Stomach (tissue), 9 donors: ENCODE measurements around the gene PUS3. TPM values are rescaled to one million over a fixed set of nuclear protein-coding genes. Genes with fewer than 3 reads are reported as not detected.

Experiments
- DNase-seq, 2 donors: peaks; one replicate each; pipeline versions ENCODE4 v3.0.0 to v3.0.0-alpha.2; 2013 to 2019
- H3K27ac ChIP-seq, 5 donors: fragments of 200-600 bp in 4 of 5; sonication (generic) in 4 of 5; one replicate each; pipeline ENCODE4 v1.5.1; 2013 to 2019; ENCODE audit warnings: mild to moderate bottlenecking in 1 of 5, moderate library complexity in 1 of 5
- H3K27me3 ChIP-seq, 3 donors: fragments of 200-600 bp; sonication (generic); one replicate each; pipeline ENCODE4 v1.5.1; 2017 to 2019; ENCODE audit warnings: mixed run types in 1 of 3
- H3K36me3 ChIP-seq, 4 donors: fragments of 200-600 bp; sonication (generic); 1 replicate in 3 of 4; 2 replicates in 1 of 4; pipeline ENCODE4 v1.5.1; 2016 to 2019
- H3K4me1 ChIP-seq, 4 donors: fragments of 200-600 bp; sonication (generic); one replicate each; pipeline ENCODE4 v1.5.1; 2016 to 2019
- H3K4me3 ChIP-seq, 4 donors: fragments of 200-600 bp; sonication (generic) in 3 of 4; one replicate each; pipeline ENCODE4 v1.5.1; 2016 to 2019; ENCODE audit warnings: mild to moderate bottlenecking in 1 of 4
- H3K9me3 ChIP-seq, 4 donors: fragments of 200-600 bp; sonication (generic); one replicate each; pipeline ENCODE4 v1.5.1; 2016 to 2019
- EP300 ChIP-seq: sonication (generic); formaldehyde crosslinking; IDR thresholded peaks from one replicate; pipeline ENCODE4 v1.6.1; 2017; ENCODE audit warnings: antibody characterized with exemption
- POLR2A ChIP-seq, 4 donors: fragments of 450-650 bp; IDR thresholded peaks; one replicate each; pipeline ENCODE4 v1.6.1; 2016; ENCODE audit warnings: antibody characterized with exemption in 4 of 4, control low read depth in 2 of 4, mild to moderate bottlenecking in 1 of 4, moderate library complexity in 1 of 4
- POLR2AphosphoS5 ChIP-seq, 3 donors: sonication (generic); formaldehyde crosslinking; IDR thresholded peaks; one replicate each; pipeline ENCODE4 v1.6.1; 2016; ENCODE audit warnings: antibody characterized with exemption in 3 of 3
- WGBS, 5 donors: extraction: QIAGEN DNeasy Blood & Tissue Kit in 3 of 5; methylation state at CpG; one replicate each; pipeline versions ENCODE4 v1.1.5 to v1.1.7; 2013 to 2018; 5-methylcytosine and 5-hydroxymethylcytosine counted together
- intact Hi-C: fragments of 100-400 bp; cut with DNase I; formaldehyde crosslinking; loops from one replicate; pipeline ENCODE4 v1.15.1; 2023; ENCODE audit warnings: low total_unique reads
- polyA plus RNA-seq, 3 donors: library from polyadenylated mRNA; stranded (reverse); fragments of 200-250 nt; gene quantifications; one replicate each; pipeline ENCODE4 v1.2.3, GENCODE V29; 2013
- total RNA-seq, 5 donors: library from RNA; depleted of rRNA; stranded (reverse); fragments of >200 nt; gene quantifications; one replicate each; pipeline versions ENCODE4 v1.1.0 to v1.2.3, GENCODE V29; 2014 to 2016
- TF ChIP-seq, protein P1 (sequence below), 7 experiments: fragments of 450-650 bp in 4 of 7; fragments of 200-600 bp in 3 of 7; sonication (generic) in 3 of 7; IDR thresholded peaks; one replicate each; pipeline ENCODE4 v1.5.1; 2016 to 2019; ENCODE audit warnings: antibody characterized with exemption in 7 of 7, control low read depth in 2 of 7, mild to moderate bottlenecking in 1 of 7
- donor health status: healthy with polysubstance abuse.
- donor health status: Bipolar disorder and iron deficiency.
- donor health status: healthy.

PUS3 gene
- total and polyA plus RNA-seq, 8 donors = 0.58 to 15.1 (median 9.2) TPM

- Histone ChIP-seq H3K27me3 (peaks cover 0 to 12% (median 0%) of the 10 kb centered on the region in 3 donors), H3K27ac (peak overlapping the region in 2 of 5 donors; percentile 57 to 75), H3K9me3 (no peaks in the 10 kb centered on the region), H3K36me3 (peaks cover 0 to 7% (median 0%) of the 10 kb centered on the region in 4 donors), H3K4me1 (peaks cover 9 to 32% (median 24%) of the 10 kb centered on the region in 4 donors), H3K4me3 (no peak overlapping the region)
- intact Hi-C loops = no loop called here
- TF ChIP-seq POLR2AphosphoS5 (IDR thresholded peaks at IDR 0.05) = peak; percentile 32 to 76 (median 75)
- peak; percentile 76 for TF ChIP-seq EP300
- TF ChIP-seq, protein P1, sequence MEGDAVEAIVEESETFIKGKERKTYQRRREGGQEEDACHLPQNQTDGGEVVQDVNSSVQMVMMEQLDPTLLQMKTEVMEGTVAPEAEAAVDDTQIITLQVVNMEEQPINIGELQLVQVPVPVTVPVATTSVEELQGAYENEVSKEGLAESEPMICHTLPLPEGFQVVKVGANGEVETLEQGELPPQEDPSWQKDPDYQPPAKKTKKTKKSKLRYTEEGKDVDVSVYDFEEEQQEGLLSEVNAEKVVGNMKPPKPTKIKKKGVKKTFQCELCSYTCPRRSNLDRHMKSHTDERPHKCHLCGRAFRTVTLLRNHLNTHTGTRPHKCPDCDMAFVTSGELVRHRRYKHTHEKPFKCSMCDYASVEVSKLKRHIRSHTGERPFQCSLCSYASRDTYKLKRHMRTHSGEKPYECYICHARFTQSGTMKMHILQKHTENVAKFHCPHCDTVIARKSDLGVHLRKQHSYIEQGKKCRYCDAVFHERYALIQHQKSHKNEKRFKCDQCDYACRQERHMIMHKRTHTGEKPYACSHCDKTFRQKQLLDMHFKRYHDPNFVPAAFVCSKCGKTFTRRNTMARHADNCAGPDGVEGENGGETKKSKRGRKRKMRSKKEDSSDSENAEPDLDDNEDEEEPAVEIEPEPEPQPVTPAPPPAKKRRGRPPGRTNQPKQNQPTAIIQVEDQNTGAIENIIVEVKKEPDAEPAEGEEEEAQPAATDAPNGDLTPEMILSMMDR (IDR thresholded peaks at IDR 0.05) = no peak
- WGBS, 5 donors = 68 to 88% (median 72%) methylated on average over 10 to 15 of the region's 15 CpGs
- DNase-seq = peak in 1 of 2 donors; percentile 92
Measured at GRCh38 chr11:125950696-125951651, 48.0 kb upstream of the PUS3 start.

- no peak overlapping the region for H3K4me3 ChIP-seq
Measured at GRCh38 chr11:125950178-125950490, 47.1 kb upstream of the PUS3 start.

DNA sequence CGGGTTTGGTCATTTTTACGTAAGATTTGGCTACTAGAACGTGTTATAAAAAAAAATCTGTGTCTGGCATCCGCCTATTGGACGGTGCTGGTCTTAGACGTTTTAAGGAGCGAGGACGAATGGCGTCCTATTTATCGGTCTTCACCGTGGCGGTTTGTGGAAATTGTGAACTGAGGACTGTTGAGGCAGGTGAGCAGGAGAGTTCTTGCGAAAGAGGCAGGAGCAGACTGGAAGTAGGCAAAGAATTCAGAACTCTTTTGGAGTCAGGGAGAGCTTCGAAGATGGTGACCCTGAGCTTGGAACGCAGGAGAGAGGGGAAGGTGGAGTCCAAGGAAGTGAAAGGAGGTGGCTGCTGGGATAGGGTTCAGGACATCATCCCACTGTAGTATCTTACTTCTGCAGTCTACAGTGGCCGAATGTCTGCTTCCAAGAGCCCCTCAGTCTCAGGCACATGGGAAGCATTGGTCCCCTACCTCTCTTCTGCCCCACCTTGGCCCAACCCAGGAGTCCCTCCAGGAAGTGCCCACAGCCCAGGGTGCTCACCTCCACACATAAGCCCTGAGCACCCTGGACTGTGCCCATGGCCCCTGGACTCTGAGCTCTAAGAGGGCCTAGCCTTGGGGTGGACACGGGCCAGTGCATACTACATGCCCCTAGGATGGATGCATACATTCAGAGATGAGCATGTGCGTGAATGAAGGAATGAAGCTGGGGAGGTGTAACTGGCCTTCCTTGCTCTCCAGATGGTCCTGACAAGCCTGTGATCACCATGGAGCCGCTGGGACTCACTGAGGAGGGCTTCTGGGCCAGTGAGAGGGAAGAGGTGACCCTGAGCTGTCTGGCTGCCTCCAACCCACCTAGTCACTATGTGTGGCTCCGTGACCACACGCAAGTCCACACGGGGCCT is 46.5 kb upstream of the PUS3 start:
- Histone ChIP-seq H3K27ac (no peak overlapping the region), H3K27me3 (peaks cover 0 to 22% (median 0%) of the 10 kb centered on the region in 3 donors), H3K4me1 (peaks cover 9 to 32% (median 24%) of the 10 kb centered on the region in 4 donors), H3K9me3 (no peaks in the 10 kb centered on the region), H3K36me3 (no peaks in the 10 kb centered on the region), H3K4me3 (no peak overlapping the region)
- WGBS, 5 donors = 92 to 95% (median 94%) methylated on average over 18 to 22 of the region's 22 CpGs
- DNase-seq = no peak
- TF ChIP-seq EP300 (no peak), POLR2A (IDR thresholded peaks at IDR 0.05) (no peak), POLR2AphosphoS5 (IDR thresholded peaks at IDR 0.05) (no peak)
- TF ChIP-seq, protein P1 (IDR thresholded peaks at IDR 0.05) = no peak
- intact Hi-C loops = no loop called here

More at GRCh38 chr11:125950178-125950490, 47.1 kb upstream of the PUS3 start:
- Histone ChIP-seq H3K9me3 (no peaks in the 10 kb centered on the region), H3K27me3 (peaks cover 0 to 20% (median 0%) of the 10 kb centered on the region in 3 donors), H3K27ac (peak overlapping the region in 1 of 5 donors; percentile 75), H3K36me3 (no peaks in the 10 kb centered on the region), H3K4me1 (peaks cover 9 to 32% (median 24%) of the 10 kb centered on the region in 4 donors)
- no peak for DNase-seq
- TF ChIP-seq, protein P1 (IDR thresholded peaks at IDR 0.05) = no peak
- no peak for TF ChIP-seq EP300
- intact Hi-C loops = no loop called here
- 79 to 95% (median 94%) methylated on average over 10 to 11 of the region's 11 CpGs for WGBS, 5 donors
